Suprapubic skin (tissue), 4 donors: ENCODE data around the gene BNIP5.

Experiments
- CTCF ChIP-seq, 2 donors: fragments of 200-600 bp in 1 of 2; fragments of 450-650 bp in 1 of 2; sonication (generic) in 1 of 2; IDR thresholded peaks; one replicate each; pipeline ENCODE4 v1.5.1; 2016 to 2019; ENCODE audit warnings: antibody characterized with exemption in 2 of 2, mild to moderate bottlenecking in 1 of 2, moderate library complexity in 1 of 2
- POLR2A ChIP-seq, 2 donors: fragments of 450-650 bp; IDR thresholded peaks; one replicate each; pipeline ENCODE4 v1.6.1; 2017; ENCODE audit warnings: antibody characterized with exemption in 2 of 2, mild to moderate bottlenecking in 2 of 2, moderate library complexity in 2 of 2
- POLR2AphosphoS5 ChIP-seq, 3 donors: sonication (generic); formaldehyde crosslinking; IDR thresholded peaks; one replicate each; pipeline ENCODE4 v1.6.1; 2017; ENCODE audit warnings: antibody characterized with exemption in 3 of 3

GRCh38 chr6:36280983-36281382 lies 55.7 kb downstream of the BNIP5 start:
- TF ChIP-seq CTCF (IDR thresholded peaks at IDR 0.05): no peak
- no peak for TF ChIP-seq POLR2AphosphoS5 (IDR thresholded peaks at IDR 0.05)
- TF ChIP-seq POLR2A (IDR thresholded peaks at IDR 0.05): no peak
